ENCODE results near the gene EHMT1.

The EHMT1 gene

DNA sequence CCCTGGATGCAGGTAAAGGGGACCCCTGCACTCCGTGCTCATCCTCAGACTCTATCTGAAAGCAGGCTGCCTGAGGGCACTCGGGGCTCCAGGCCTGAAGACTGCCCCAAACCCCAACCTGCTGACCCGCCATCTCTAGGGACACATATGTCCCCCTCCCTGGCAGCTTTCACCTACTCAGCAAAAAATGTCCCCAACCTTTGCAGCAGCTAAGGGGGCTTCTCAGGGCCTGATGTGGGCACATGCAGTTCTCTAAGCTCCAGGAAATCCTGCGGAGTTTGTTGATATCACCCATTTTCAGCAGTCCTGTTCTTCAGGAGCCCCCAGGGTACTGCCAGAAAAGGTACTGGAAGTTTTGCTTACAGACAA is 37.9 kb upstream of the EHMT1 start:
- Histone ChIP-seq H3K9ac (ENCODE audit: low read length in 2 of 2) (no peak overlapping the region), H3K36me3 (ENCODE audit: control insufficient read depth in 2 of 2, insufficient read depth in 2 of 2, low read length in 2 of 2) (peaks cover 19 to 34% of the 10 kb centered on the region in 2 donors)

DNA sequence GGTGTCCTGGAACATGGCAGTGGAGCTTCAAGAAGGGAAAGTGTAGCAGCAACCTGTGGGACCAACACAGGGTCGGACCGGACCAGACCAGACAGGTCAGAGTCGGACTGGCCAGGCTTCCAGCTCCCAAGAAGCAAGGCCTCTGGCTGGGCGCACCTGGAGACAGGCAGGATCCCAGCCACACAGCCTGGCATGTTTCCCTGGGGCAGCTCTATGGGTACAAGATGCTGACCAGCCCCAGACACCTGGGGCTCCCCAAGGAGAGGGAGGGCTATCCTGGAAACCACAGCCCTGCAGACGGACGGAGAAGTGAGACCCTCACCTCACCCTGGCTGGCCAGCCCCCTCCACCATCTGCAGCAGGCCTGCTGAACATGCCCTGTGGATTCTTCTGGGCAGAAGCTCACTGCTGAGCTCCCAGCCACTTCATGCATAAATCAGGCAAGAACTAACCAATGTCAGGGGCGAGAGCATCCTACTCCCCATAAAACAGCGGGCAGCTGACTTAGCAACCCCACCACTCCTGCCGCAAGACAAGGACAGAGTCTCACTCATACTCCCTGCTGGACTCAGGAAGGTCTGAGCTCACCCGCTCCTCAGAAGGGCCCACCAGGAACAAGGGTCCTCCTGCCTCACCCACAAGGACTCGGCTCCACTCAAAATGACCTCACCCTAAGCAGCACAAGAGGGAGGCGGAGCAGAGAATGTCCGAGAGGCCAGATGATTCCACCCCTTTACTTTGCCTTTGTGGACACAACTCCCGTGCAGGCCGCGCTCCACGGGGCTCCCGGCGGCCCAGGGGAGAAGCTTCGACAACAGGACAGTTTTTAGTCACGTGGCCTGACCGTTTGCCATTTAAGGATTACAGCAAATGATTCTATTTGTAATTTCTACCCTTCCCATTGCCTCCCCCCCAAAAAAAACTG is 37.2 kb upstream of the EHMT1 start:
- peaks cover 23 to 34% of the 10 kb centered on the region in 2 donors for H3K36me3 ChIP-seq (ENCODE audit: control insufficient read depth in 2 of 2, insufficient read depth in 2 of 2, low read length in 2 of 2)
- no peak overlapping the region for H3K9ac ChIP-seq (ENCODE audit: low read length in 2 of 2)
- no peak overlapping the region for H3K4me3 ChIP-seq (ENCODE audit: low read length in 2 of 2)

More for the DNA sequence above, 37.9 kb upstream of the EHMT1 start:
- no peak overlapping the region for H3K4me3 ChIP-seq (ENCODE audit: low read length in 2 of 2)
- H3K9me3 ChIP-seq (ENCODE audit: control insufficient read depth in 2 of 2, low read length in 2 of 2) = no peaks in the 10 kb centered on the region
- H3K27ac ChIP-seq (ENCODE audit: low read length) = no peak overlapping the region
- peaks cover 32% of the 10 kb centered on the region for H3K4me1 ChIP-seq (ENCODE audit: control insufficient read depth, insufficient read depth, low read length)
- no peaks in the 10 kb centered on the region for H3K27me3 ChIP-seq (ENCODE audit: control insufficient read depth in 1 of 2, insufficient read depth in 2 of 2, low read length in 2 of 2)

DNA sequence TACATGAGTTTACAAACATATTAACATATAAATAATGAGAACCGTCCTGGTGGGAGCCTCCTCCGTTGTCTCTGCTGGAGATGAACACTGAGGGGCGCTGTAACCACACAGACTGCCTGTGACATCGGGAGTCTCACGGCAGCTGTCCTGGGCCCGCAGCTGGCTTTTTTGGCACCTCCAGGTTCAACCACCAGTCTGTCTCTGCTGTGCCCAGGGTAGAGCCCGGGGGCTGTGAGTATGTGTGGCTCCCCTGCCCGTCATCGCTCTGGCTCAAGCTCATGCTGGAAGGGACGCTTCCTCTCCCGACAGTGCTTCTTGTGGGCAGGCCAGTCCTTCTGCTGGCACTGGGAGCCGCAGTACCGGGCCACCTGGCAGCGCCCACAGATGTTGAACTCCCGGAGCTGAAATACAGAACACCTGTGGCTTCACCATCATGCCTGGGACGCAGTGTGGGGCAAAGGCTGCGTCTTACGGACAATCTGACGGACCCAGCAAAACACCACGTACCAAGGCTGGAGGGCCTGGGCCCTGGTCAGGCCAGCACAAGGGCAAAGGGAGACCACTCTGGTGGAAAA is 36.4 kb upstream of the EHMT1 start:
- Histone ChIP-seq H3K27ac (ENCODE audit: low read length) (no peak overlapping the region), H3K9ac (ENCODE audit: low read length in 2 of 2) (no peak overlapping the region), H3K36me3 (ENCODE audit: control insufficient read depth in 2 of 2, insufficient read depth in 2 of 2, low read length in 2 of 2) (peaks cover 29 to 41% of the 10 kb centered on the region in 2 donors), H3K4me3 (ENCODE audit: low read length in 2 of 2) (no peak overlapping the region), H3K9me3 (ENCODE audit: control insufficient read depth in 2 of 2, low read length in 2 of 2) (no peaks in the 10 kb centered on the region), H3K4me1 (ENCODE audit: control insufficient read depth, insufficient read depth, low read length) (peaks cover 17% of the 10 kb centered on the region), H3K27me3 (ENCODE audit: control insufficient read depth in 1 of 2, insufficient read depth in 2 of 2, low read length in 2 of 2) (no peaks in the 10 kb centered on the region)

More for the DNA sequence above, 37.2 kb upstream of the EHMT1 start:
- no peaks in the 10 kb centered on the region for H3K27me3 ChIP-seq (ENCODE audit: control insufficient read depth in 1 of 2, insufficient read depth in 2 of 2, low read length in 2 of 2)
- peaks cover 25% of the 10 kb centered on the region for H3K4me1 ChIP-seq (ENCODE audit: control insufficient read depth, insufficient read depth, low read length)
- H3K9me3 ChIP-seq (ENCODE audit: control insufficient read depth in 2 of 2, low read length in 2 of 2) = no peaks in the 10 kb centered on the region
- no peak overlapping the region for H3K27ac ChIP-seq (ENCODE audit: low read length)

DNA sequence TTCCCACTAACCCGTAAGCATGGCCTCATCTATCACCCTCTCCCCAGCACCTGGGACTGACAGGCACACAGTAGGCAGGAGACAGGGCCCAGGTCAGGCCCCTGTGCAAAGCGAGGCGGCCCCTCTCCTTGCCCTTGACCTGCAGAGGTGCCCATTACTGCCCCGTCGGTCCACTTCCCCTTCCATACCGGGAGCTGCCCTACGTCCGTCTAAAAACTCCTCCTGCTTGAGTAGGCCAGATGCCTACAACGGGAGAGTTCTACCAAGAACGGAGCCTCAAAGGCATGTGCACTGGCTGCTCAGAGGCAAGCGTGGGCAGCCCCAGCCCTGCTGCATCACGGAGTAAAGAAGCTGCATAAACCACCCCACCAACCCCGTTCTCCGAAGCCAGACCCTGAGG is 35.5 kb upstream of the EHMT1 start:
- Histone ChIP-seq H3K4me1 (ENCODE audit: control insufficient read depth, insufficient read depth, low read length) (peaks cover 10% of the 10 kb centered on the region), H3K36me3 (ENCODE audit: control insufficient read depth in 2 of 2, insufficient read depth in 2 of 2, low read length in 2 of 2) (peaks cover 36 to 44% of the 10 kb centered on the region in 2 donors)

DNA sequence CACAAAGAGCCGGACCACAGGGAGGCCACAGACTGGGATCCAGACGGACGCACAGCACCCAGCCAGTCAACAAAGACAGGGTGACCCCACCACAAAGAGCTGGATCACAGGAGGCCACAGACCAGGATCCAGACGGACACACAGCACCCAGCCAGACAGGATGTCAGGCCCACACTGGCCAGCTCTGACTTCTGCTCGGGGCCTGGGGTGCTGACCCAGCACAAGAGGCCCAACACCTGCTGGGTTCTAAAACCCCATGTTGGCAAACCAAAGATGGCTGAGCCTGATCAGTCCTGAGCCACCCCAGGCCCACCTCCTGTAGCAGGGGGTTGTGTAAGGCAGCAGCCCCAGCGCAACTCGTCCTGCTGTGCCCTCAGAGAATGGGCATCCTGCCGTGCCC is 34.8 kb upstream of the EHMT1 start:
- peaks cover 9% of the 10 kb centered on the region for H3K4me1 ChIP-seq (ENCODE audit: control insufficient read depth, insufficient read depth, low read length)
- peaks cover 36 to 44% of the 10 kb centered on the region in 2 donors for H3K36me3 ChIP-seq (ENCODE audit: control insufficient read depth in 2 of 2, insufficient read depth in 2 of 2, low read length in 2 of 2)
- no peaks in the 10 kb centered on the region for H3K9me3 ChIP-seq (ENCODE audit: control insufficient read depth in 2 of 2, low read length in 2 of 2)
- no peaks in the 10 kb centered on the region for H3K27me3 ChIP-seq (ENCODE audit: control insufficient read depth in 1 of 2, insufficient read depth in 2 of 2, low read length in 2 of 2)
- H3K27ac ChIP-seq (ENCODE audit: low read length) = no peak overlapping the region
- H3K9ac ChIP-seq (ENCODE audit: low read length in 2 of 2) = no peak overlapping the region
- no peak overlapping the region for H3K4me3 ChIP-seq (ENCODE audit: low read length in 2 of 2)

More for the DNA sequence above, 35.5 kb upstream of the EHMT1 start:
- H3K27me3 ChIP-seq (ENCODE audit: control insufficient read depth in 1 of 2, insufficient read depth in 2 of 2, low read length in 2 of 2) = no peaks in the 10 kb centered on the region
- no peak overlapping the region for H3K27ac ChIP-seq (ENCODE audit: low read length)
- no peaks in the 10 kb centered on the region for H3K9me3 ChIP-seq (ENCODE audit: control insufficient read depth in 2 of 2, low read length in 2 of 2)
- H3K4me3 ChIP-seq (ENCODE audit: low read length in 2 of 2) = no peak overlapping the region
- no peak overlapping the region for H3K9ac ChIP-seq (ENCODE audit: low read length in 2 of 2)

DNA sequence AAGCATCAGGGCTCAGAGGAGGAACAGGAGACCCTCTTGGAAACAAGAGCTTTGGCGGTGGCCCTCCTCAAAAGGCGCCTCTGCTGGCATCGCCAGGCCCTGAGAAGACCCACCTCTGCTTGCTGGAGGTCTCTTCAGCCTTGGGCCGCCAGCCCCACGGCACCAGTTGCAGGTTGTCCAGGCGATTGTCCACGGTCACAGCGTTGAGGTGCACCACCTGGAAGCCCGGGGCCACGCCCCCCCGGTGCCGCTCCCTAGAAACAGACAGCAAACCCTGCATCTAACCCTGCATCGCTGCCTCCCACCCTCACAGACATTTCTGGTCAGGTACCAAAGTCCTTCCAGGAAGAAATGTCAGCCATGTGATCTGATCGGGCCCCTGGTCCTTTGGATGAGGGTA is 32.0 kb upstream of the EHMT1 start:
- Histone ChIP-seq H3K9me3 (ENCODE audit: control insufficient read depth in 2 of 2, low read length in 2 of 2) (no peaks in the 10 kb centered on the region), H3K9ac (ENCODE audit: low read length in 2 of 2) (no peak overlapping the region), H3K4me3 (ENCODE audit: low read length in 2 of 2) (no peak overlapping the region), H3K36me3 (ENCODE audit: control insufficient read depth in 2 of 2, insufficient read depth in 2 of 2, low read length in 2 of 2) (peaks cover 34 to 36% of the 10 kb centered on the region in 2 donors), H3K4me1 (ENCODE audit: control insufficient read depth, insufficient read depth, low read length) (peaks cover 12% of the 10 kb centered on the region), H3K27me3 (ENCODE audit: control insufficient read depth in 1 of 2, insufficient read depth in 2 of 2, low read length in 2 of 2) (no peaks in the 10 kb centered on the region), H3K27ac (ENCODE audit: low read length) (no peak overlapping the region)

DNA sequence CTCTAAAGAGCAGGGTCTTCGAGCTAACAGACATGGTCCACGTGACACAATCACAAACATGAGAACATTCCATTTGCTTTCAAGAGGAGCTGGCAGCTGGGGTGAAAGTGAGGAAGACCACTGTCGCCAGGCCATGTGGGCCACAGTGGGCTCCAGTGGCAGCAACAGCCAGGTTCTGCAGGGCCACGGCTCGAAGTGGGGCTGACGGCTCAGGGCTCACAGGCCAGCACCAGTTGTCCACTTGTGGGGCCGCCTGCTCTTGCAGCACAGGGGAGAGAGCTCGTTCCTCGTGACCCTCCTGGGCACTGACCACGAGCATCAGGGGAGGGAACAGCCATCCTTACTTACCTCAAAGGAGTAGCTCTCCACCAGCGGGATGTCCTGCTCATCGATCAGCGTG is 30.5 kb upstream of the EHMT1 start:
- Histone ChIP-seq H3K4me1 (ENCODE audit: control insufficient read depth, insufficient read depth, low read length) (peaks cover 12% of the 10 kb centered on the region), H3K9me3 (ENCODE audit: control insufficient read depth in 2 of 2, low read length in 2 of 2) (no peaks in the 10 kb centered on the region), H3K9ac (ENCODE audit: low read length in 2 of 2) (no peak overlapping the region), H3K27ac (ENCODE audit: low read length) (no peak overlapping the region), H3K36me3 (ENCODE audit: control insufficient read depth in 2 of 2, insufficient read depth in 2 of 2, low read length in 2 of 2) (peaks cover 22 to 23% of the 10 kb centered on the region in 2 donors), H3K27me3 (ENCODE audit: control insufficient read depth in 1 of 2, insufficient read depth in 2 of 2, low read length in 2 of 2) (no peaks in the 10 kb centered on the region), H3K4me3 (ENCODE audit: low read length in 2 of 2) (no peak overlapping the region)

DNA sequence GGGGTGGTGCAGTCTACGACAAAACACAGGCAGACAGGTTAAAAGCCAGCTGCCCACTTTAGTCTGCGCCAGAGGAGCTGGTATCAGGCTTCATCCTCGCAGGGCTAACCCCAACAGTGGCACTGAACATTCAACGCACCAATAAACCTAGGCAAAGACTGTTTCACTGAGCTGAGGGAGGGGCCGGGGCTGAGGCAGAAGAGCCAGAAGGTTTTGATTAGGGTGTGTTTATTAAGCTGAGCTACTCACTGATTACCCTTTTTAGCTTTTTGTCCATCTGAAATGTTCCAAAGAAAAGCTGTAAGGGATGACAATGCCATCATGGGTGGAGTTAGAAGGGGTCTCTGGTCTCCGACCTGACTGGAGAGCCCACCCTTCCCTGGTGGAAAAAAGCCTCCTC is 29.9 kb upstream of the EHMT1 start:
- Histone ChIP-seq H3K9me3 (ENCODE audit: control insufficient read depth in 2 of 2, low read length in 2 of 2) (no peaks in the 10 kb centered on the region), H3K27ac (ENCODE audit: low read length) (no peak overlapping the region), H3K9ac (ENCODE audit: low read length in 2 of 2) (peak overlapping the region in 1 of 2 donors; percentile 42), H3K4me3 (ENCODE audit: low read length in 2 of 2) (no peak overlapping the region), H3K27me3 (ENCODE audit: control insufficient read depth in 1 of 2, insufficient read depth in 2 of 2, low read length in 2 of 2) (no peaks in the 10 kb centered on the region), H3K4me1 (ENCODE audit: control insufficient read depth, insufficient read depth, low read length) (peaks cover 12% of the 10 kb centered on the region), H3K36me3 (ENCODE audit: control insufficient read depth in 2 of 2, insufficient read depth in 2 of 2, low read length in 2 of 2) (peaks cover 19 to 21% of the 10 kb centered on the region in 2 donors)

DNA sequence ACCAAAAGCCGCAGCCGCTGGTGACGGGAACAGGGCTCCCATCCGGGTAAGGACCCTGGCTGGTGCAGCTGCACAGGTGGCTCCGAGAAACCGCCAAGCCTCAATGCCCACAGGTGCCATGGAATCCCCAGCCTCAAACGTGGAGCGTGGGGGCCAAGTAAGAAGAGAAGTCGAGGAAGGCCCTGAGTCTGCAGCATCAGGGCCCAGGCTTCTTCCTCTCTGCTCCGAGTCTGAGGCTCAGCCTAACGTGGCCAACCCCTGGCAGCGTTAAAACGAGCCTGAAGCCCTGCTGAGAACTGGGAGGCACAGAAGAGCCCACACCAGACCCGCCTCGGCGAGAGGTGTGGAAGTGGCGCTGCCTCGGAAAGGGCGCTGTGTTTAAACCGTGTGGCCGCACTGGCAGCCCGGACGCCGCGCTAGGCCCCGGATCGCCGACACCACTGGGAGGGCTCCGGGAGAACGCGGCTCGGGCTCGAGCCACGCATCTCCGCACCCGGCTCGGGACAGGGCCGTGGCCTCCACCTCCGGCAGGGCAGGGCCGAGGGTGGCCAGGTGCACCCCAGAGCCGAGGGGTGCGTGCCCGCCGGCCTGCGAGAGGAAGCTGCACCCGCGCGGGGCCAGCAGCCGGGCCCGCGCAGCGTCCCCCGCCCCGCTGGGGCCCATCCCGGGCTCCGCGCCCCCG is 29.2 kb upstream of the EHMT1 start:
- H3K27ac ChIP-seq (ENCODE audit: low read length) = no peak overlapping the region
- H3K4me3 ChIP-seq (ENCODE audit: low read length in 2 of 2) = peak overlapping the region; percentile 76 to 77
- H3K9ac ChIP-seq (ENCODE audit: low read length in 2 of 2) = peak overlapping the region; percentile 62 to 69

DNA sequence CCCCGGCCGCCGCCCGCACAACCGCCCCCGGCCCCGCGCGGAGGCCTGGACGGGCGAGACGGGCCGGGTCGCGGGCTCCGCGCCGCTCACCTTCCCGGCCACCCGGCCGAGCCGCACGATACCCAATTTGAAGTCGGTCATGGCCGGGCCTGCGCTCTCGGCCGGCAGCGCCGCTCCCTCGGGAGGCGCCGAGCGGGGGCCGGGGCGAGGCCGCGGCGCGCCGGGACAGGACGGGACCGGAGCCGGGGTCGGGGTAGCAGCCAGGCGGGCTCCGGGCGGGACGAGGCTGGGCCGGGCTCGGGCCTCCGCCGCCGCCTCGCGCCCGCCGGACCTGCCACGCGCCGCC is 28.7 kb upstream of the EHMT1 start:
- peaks cover 12% of the 10 kb centered on the region for H3K4me1 ChIP-seq (ENCODE audit: control insufficient read depth, insufficient read depth, low read length)
- H3K9me3 ChIP-seq (ENCODE audit: control insufficient read depth in 2 of 2, low read length in 2 of 2) = no peaks in the 10 kb centered on the region
- H3K4me3 ChIP-seq (ENCODE audit: low read length in 2 of 2) = peak overlapping the region in 1 of 2 donors; percentile 77
- H3K36me3 ChIP-seq (ENCODE audit: control insufficient read depth in 2 of 2, insufficient read depth in 2 of 2, low read length in 2 of 2) = peaks cover 18 to 19% of the 10 kb centered on the region in 2 donors
- no peaks in the 10 kb centered on the region for H3K27me3 ChIP-seq (ENCODE audit: control insufficient read depth in 1 of 2, insufficient read depth in 2 of 2, low read length in 2 of 2)
- no peak overlapping the region for H3K9ac ChIP-seq (ENCODE audit: low read length in 2 of 2)
- H3K27ac ChIP-seq (ENCODE audit: low read length) = no peak overlapping the region

More for the DNA sequence above, 29.2 kb upstream of the EHMT1 start:
- Histone ChIP-seq H3K27me3 (ENCODE audit: control insufficient read depth in 1 of 2, insufficient read depth in 2 of 2, low read length in 2 of 2) (no peaks in the 10 kb centered on the region), H3K36me3 (ENCODE audit: control insufficient read depth in 2 of 2, insufficient read depth in 2 of 2, low read length in 2 of 2) (peaks cover 18 to 19% of the 10 kb centered on the region in 2 donors), H3K4me1 (ENCODE audit: control insufficient read depth, insufficient read depth, low read length) (peaks cover 12% of the 10 kb centered on the region), H3K9me3 (ENCODE audit: control insufficient read depth in 2 of 2, low read length in 2 of 2) (no peaks in the 10 kb centered on the region)

All from stomach smooth muscle (tissue), 2 donors.